Type B pancreatic cell (in vitro differentiated cells): ENCODE data around the gene NUB1. TPM values are rescaled to one million over a fixed set of nuclear protein-coding genes. Genes with fewer than 3 reads are reported as not detected.
A peak's percentile ranks its signal among the peaks of the same experiment; 100 is the strongest.

Source experiments
- DNase-seq: peaks from one replicate; pipeline ENCODE4 v3.0.0; 2021; ENCODE audit warnings: mixed read lengths; ENCODE audit not compliant: unreplicated experiment; ENCODE audit errors: extremely low spot score
- H3K27ac Mint-ChIP-seq: 2 replicates; pipeline ENCODE4 v1.8.0; 2021; ENCODE audit warnings: mild to moderate bottlenecking, mixed read lengths
- H3K27me3 Mint-ChIP-seq: 2 replicates; pipeline ENCODE4 v1.8.0; 2021; ENCODE audit warnings: mixed read lengths
- H3K36me3 Mint-ChIP-seq: 2 replicates; pipeline ENCODE4 v1.8.0; 2021; ENCODE audit warnings: mixed read lengths
- H3K4me1 Mint-ChIP-seq: one replicate; pipeline ENCODE4 v1.8.0; 2021; ENCODE audit warnings: mixed read lengths; ENCODE audit not compliant: unreplicated experiment
- H3K4me3 Mint-ChIP-seq: 2 replicates; pipeline ENCODE4 v1.8.0; 2021; ENCODE audit warnings: mild to moderate bottlenecking, mixed read lengths
- H3K9me3 Mint-ChIP-seq: 2 replicates; pipeline ENCODE4 v1.8.0; 2021; ENCODE audit warnings: mixed read lengths
- CTCF ChIP-seq: fragments of 200-600 bp; sonication (generic); conservative IDR thresholded peaks from 2 replicates; pipeline ENCODE4 v1.5.0; 2021; ENCODE audit warnings: antibody characterized with exemption, mild to moderate bottlenecking
- total RNA-seq: library from RNA; stranded (reverse); gene quantifications from 2 replicates; pipeline ENCODE4 v1.2.1, GENCODE V29; 2021; ENCODE audit warnings: low replicate concordance

NUB1 gene
- total RNA-seq, 1 donor from 2014 or later: 54.3 TPM

GRCh38 chr7:151347200-151347599 lies 5.6 kb downstream of the NUB1 start:
- no peaks in the 10 kb centered on the region for H3K27me3 Mint-ChIP-seq
- H3K27ac Mint-ChIP-seq: no peak overlapping the region
- peaks cover 18% of the 10 kb centered on the region for H3K4me1 Mint-ChIP-seq
- TF ChIP-seq CTCF: no peak
- H3K9me3 Mint-ChIP-seq: no peaks in the 10 kb centered on the region
- no peak overlapping the region for H3K4me3 Mint-ChIP-seq
- H3K36me3 Mint-ChIP-seq: peaks cover 12% of the 10 kb centered on the region
- DNase-seq: no peak

GRCh38 chr7:151348970-151349369 lies 7.4 kb downstream of the NUB1 start:
- Mint-ChIP-seq H3K4me1 (peaks cover 9% of the 10 kb centered on the region), H3K27me3 (no peaks in the 10 kb centered on the region), H3K4me3 (no peak overlapping the region), H3K9me3 (no peaks in the 10 kb centered on the region), H3K36me3 (peaks cover 12% of the 10 kb centered on the region), H3K27ac (no peak overlapping the region)
- no peak for TF ChIP-seq CTCF
- no peak for DNase-seq

GRCh38 chr7:151349507-151349853 lies 7.9 kb downstream of the NUB1 start:
- Mint-ChIP-seq H3K4me3 (peak overlapping the region; percentile 79), H3K36me3 (peaks cover 12% of the 10 kb centered on the region), H3K9me3 (no peaks in the 10 kb centered on the region), H3K27me3 (no peaks in the 10 kb centered on the region), H3K4me1 (peaks cover 9% of the 10 kb centered on the region), H3K27ac (peak overlapping the region; percentile 93)
- DNase-seq: no peak
- no peak for TF ChIP-seq CTCF

- DNase-seq: no peak
- no peaks in the 10 kb centered on the region for H3K9me3 Mint-ChIP-seq
- H3K4me1 Mint-ChIP-seq: peaks cover 9% of the 10 kb centered on the region
- no peaks in the 10 kb centered on the region for H3K27me3 Mint-ChIP-seq
- H3K27ac Mint-ChIP-seq: no peak overlapping the region
- TF ChIP-seq CTCF: no peak
- no peak overlapping the region for H3K4me3 Mint-ChIP-seq
- peaks cover 12% of the 10 kb centered on the region for H3K36me3 Mint-ChIP-seq
Measured at GRCh38 chr7:151351027-151351426, 9.4 kb downstream of the NUB1 start.

- no peaks in the 10 kb centered on the region for H3K27me3 Mint-ChIP-seq
- H3K36me3 Mint-ChIP-seq: peaks cover 11% of the 10 kb centered on the region
- DNase-seq: no peak
- H3K4me3 Mint-ChIP-seq: no peak overlapping the region
- no peak for TF ChIP-seq CTCF
- peaks cover 9% of the 10 kb centered on the region for H3K4me1 Mint-ChIP-seq
- H3K27ac Mint-ChIP-seq: no peak overlapping the region
- H3K9me3 Mint-ChIP-seq: no peaks in the 10 kb centered on the region
Measured at GRCh38 chr7:151351967-151352366, 10.4 kb downstream of the NUB1 start.

GRCh38 chr7:151352512-151352911 lies 10.9 kb downstream of the NUB1 start:
- peaks cover 11% of the 10 kb centered on the region for H3K36me3 Mint-ChIP-seq

More at GRCh38 chr7:151352512-151352911, 10.9 kb downstream of the NUB1 start:
- H3K4me1 Mint-ChIP-seq: peaks cover 9% of the 10 kb centered on the region
- no peak overlapping the region for H3K4me3 Mint-ChIP-seq
- H3K27ac Mint-ChIP-seq: no peak overlapping the region
- DNase-seq: no peak
- no peaks in the 10 kb centered on the region for H3K9me3 Mint-ChIP-seq
- no peak for TF ChIP-seq CTCF
- no peaks in the 10 kb centered on the region for H3K27me3 Mint-ChIP-seq
